Hepatocyte (in vitro differentiated cells): ENCODE measurements around the gene VAC14. TPM values are rescaled to one million over a fixed set of nuclear protein-coding genes. Genes with fewer than 3 reads are reported as not detected.

ENCODE experiments used
- DNase-seq: peaks from one replicate; pipeline ENCODE4 v3.0.0-alpha.2; 2016; ENCODE audit warnings: low spot score
- H2AFZ ChIP-seq: fragments of 200-600 bp; sonication (generic); 2 replicates; pipeline ENCODE4 v1.6.0; 2016; ENCODE audit warnings: antibody characterized with exemption, mild to moderate bottlenecking
- H3K27ac ChIP-seq: fragments of 200-600 bp; sonication (generic); 2 replicates; pipeline ENCODE4 v1.5.1; 2016; ENCODE audit warnings: mild to moderate bottlenecking
- H3K27me3 ChIP-seq: fragments of 200-600 bp; sonication (generic); 2 replicates; pipeline ENCODE4 v1.6.1; 2016
- H3K36me3 ChIP-seq: fragments of 200-600 bp; sonication (generic); replicated peaks from 2 replicates; pipeline ENCODE4 v1.5.1; 2016; ENCODE audit warnings: low read depth; ENCODE audit not compliant: insufficient read depth
- H3K4me1 ChIP-seq: fragments of 200-600 bp; sonication (generic); 2 replicates; pipeline ENCODE4 v1.5.1; 2016; ENCODE audit warnings: mild to moderate bottlenecking, moderate library complexity; ENCODE audit not compliant: insufficient read depth
- H3K4me2 ChIP-seq: fragments of 200-600 bp; sonication (generic); 2 replicates; pipeline ENCODE4 v1.6.0; 2016
- H3K4me3 ChIP-seq: fragments of 200-600 bp; sonication (generic); 2 replicates; pipeline ENCODE4 v1.5.1; 2016; ENCODE audit warnings: mild to moderate bottlenecking
- H3K79me2 ChIP-seq: fragments of 200-600 bp; sonication (generic); 2 replicates; pipeline ENCODE4 v1.6.0; 2017; ENCODE audit warnings: mild to moderate bottlenecking
- H3K9me2 ChIP-seq: fragments of 200-600 bp; sonication (generic); replicated peaks from 2 replicates; pipeline ENCODE4 v1.6.0; 2017; ENCODE audit warnings: mild to moderate bottlenecking; ENCODE audit not compliant: insufficient read depth
- H3K9me3 ChIP-seq: fragments of 200-600 bp; sonication (generic); 2 replicates; pipeline ENCODE4 v1.5.1; 2016; ENCODE audit warnings: low read depth, mild to moderate bottlenecking
- H4K20me1 ChIP-seq: fragments of 200-600 bp; sonication (generic); 2 replicates; pipeline ENCODE4 v1.6.0; 2016; ENCODE audit warnings: mild to moderate bottlenecking; ENCODE audit not compliant: insufficient read depth, poor library complexity, severe bottlenecking
- CTCF ChIP-seq: fragments of 200-600 bp; sonication (generic); IDR thresholded peaks from 2 replicates; pipeline ENCODE4 v1.5.1; 2016; ENCODE audit warnings: antibody characterized with exemption, mild to moderate bottlenecking; ENCODE audit not compliant: poor library complexity
- EZH2 ChIP-seq: fragments of 200-600 bp; sonication (generic); IDR thresholded peaks from 2 replicates; pipeline ENCODE4 v1.6.1; 2016; ENCODE audit warnings: antibody characterized with exemption, mild to moderate bottlenecking, borderline replicate concordance
- EZH2phosphoT487 ChIP-seq: fragments of 200-600 bp; sonication (generic); IDR thresholded peaks from one replicate; pipeline ENCODE4 v1.6.1; 2018; ENCODE audit warnings: antibody characterized with exemption, mild to moderate bottlenecking, low read depth, moderate library complexity; ENCODE audit not compliant: unreplicated experiment, severe bottlenecking
- WGBS: methylation state at CpG from one replicate; pipeline ENCODE4 v1.1.6; 2016; ENCODE audit warnings: low lambda C conversion rate; ENCODE audit errors: missing lambda C conversion rate; 5-methylcytosine and 5-hydroxymethylcytosine counted together
- polyA plus RNA-seq: library from polyadenylated mRNA; unstranded; fragments of >200 nt; fragmentation: Nextera tagmentation; extraction: Ambion mirVana; gene quantifications from 2 replicates; pipeline ENCODE4 v1.2.1, GENCODE V29; 2016
- total RNA-seq: library from RNA; depleted of rRNA; stranded (reverse); fragments of >200 nt; gene quantifications from 2 replicates; pipeline ENCODE4 v1.2.3, GENCODE V29; 2014

Gene VAC14
- total and polyA plus RNA-seq, 2 experiments from 2014 or later: 35.8 to 49.4 TPM

- Histone ChIP-seq H3K36me3 (no peaks in the 10 kb centered on the region), H3K4me3 (no peak overlapping the region), H3K79me2 (no peaks in the 10 kb centered on the region), H3K9me2 (no peaks in the 10 kb centered on the region), H3K4me2 (no peak overlapping the region), H3K4me1 (peaks cover 44% of the 10 kb centered on the region), H3K27ac (peak overlapping the region; percentile 96), H4K20me1 (no peaks in the 10 kb centered on the region), H3K9me3 (no peaks in the 10 kb centered on the region), H3K27me3 (no peaks in the 10 kb centered on the region), H2AFZ (no peak overlapping the region)
- DNase-seq: no peak
- TF ChIP-seq EZH2phosphoT487 (no peak), EZH2 (no peak), CTCF (no peak)
- 89% methylated on average over 16 of the region's 16 CpGs for WGBS
Observed at GRCh38 chr16:70749681-70750601, 51.0 kb downstream of the VAC14 start.

- Histone ChIP-seq H3K36me3 (no peaks in the 10 kb centered on the region), H3K4me1 (peaks cover 44% of the 10 kb centered on the region), H3K4me2 (no peak overlapping the region), H2AFZ (no peak overlapping the region), H3K9me3 (no peaks in the 10 kb centered on the region), H3K27me3 (no peaks in the 10 kb centered on the region), H4K20me1 (no peaks in the 10 kb centered on the region), H3K9me2 (no peaks in the 10 kb centered on the region), H3K4me3 (no peak overlapping the region), H3K79me2 (no peaks in the 10 kb centered on the region), H3K27ac (peak overlapping the region; percentile 96)
- no peak for TF ChIP-seq EZH2
- TF ChIP-seq EZH2phosphoT487: no peak
- TF ChIP-seq CTCF: no peak
- WGBS: 93% methylated on average over 9 of the region's 9 CpGs
- DNase-seq: no peak
Observed at GRCh38 chr16:70749006-70749678, 51.8 kb downstream of the VAC14 start.

- TF ChIP-seq EZH2: no peak
- no peak for TF ChIP-seq EZH2phosphoT487
- TF ChIP-seq CTCF: no peak
- Histone ChIP-seq H3K27me3 (no peaks in the 10 kb centered on the region), H3K4me2 (peak overlapping the region; percentile 4), H3K4me1 (peaks cover 44% of the 10 kb centered on the region), H2AFZ (no peak overlapping the region), H3K9me3 (no peaks in the 10 kb centered on the region), H3K27ac (peak overlapping the region; percentile 96), H4K20me1 (no peaks in the 10 kb centered on the region), H3K9me2 (no peaks in the 10 kb centered on the region), H3K36me3 (no peaks in the 10 kb centered on the region), H3K79me2 (no peaks in the 10 kb centered on the region), H3K4me3 (no peak overlapping the region)
- WGBS: 91% methylated on average over 15 of the region's 15 CpGs
- peak; percentile 43 for DNase-seq
Observed at GRCh38 chr16:70747703-70748631, 53.0 kb downstream of the VAC14 start.
